Superior temporal gyrus (tissue), 1 donor: ENCODE data around the gene SHF.
"Not testable (repeated sequence)": the region's sequence is repeated elsewhere in the genome, so short reads cannot be mapped to it uniquely, and the experiment has no call there.

Experiments used
- DNase-seq: peaks from one replicate; pipeline ENCODE4 v3.0.0-alpha.2; 2016; ENCODE audit errors: extremely low spot score

SHF gene, protein sequence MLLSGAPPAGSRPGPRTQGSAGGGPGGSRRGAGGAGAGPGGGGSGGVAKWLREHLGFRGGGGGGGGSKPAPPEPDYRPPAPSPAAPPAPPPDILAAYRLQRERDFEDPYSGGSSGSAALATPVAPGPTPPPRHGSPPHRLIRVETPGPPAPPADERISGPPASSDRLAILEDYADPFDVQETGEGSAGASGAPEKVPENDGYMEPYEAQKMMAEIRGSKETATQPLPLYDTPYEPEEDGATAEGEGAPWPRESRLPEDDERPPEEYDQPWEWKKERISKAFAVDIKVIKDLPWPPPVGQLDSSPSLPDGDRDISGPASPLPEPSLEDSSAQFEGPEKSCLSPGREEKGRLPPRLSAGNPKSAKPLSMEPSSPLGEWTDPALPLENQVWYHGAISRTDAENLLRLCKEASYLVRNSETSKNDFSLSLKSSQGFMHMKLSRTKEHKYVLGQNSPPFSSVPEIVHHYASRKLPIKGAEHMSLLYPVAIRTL

GRCh38 chr15:45187894-45188830 is at the start of gene SHF:
SHF (minus strand) TSS chr15:45187966; CDS start chr15:45187951, 15 bp downstream.
- DNase-seq, result no peak

DNA sequence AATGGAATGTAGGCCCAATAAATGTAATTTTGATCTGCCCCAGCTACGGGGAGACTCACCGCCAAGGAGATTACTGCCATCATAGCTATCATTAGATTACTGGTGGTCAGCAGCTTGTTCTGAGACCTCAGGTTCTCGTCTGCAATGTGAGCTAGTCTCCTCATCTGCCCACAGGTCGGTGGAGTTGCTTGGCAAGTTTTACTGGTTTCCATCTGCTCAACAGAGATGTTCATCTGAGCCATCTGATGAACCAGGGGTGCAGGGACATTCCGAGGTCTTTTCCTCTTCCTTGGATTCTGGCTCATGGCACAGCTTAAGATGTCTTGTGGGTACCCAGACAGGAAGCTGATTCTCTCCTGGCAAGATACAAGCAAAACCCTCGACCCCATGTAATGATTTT is 49.0 kb upstream of the SHF start:
- not testable (repeated sequence) for DNase-seq

DNA sequence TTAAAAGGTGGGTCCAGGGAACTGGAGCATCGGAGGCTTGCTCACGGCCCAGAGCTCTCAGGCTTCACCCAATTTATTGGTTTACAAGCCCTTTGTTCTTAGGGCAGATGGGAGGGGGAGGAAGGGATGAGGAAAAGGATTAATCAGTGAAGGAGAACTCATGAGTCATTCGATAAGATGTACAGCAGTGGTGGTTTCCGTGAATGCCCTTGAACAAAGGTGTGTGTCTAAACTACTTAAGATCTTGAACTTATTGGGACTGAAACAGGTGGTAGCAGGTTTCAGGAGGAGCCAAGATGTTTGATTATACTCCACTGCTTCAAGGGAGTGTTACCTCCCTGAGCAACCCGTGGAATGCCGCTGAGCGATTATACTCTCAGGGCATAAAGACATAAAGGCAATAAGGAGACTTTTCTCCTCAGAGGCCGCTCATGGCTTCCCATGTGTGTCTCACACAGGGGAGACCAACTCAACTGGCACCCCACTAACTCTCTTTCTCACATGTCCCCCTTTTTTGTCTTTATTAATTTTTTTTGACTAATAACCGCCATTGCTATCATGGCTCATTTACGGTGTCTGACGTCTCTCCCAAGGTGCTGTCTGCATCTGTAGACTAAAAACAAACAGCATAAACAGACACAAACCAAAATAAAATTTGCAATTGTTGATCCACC is 46.9 kb upstream of the SHF start:
- no peak for DNase-seq

DNA sequence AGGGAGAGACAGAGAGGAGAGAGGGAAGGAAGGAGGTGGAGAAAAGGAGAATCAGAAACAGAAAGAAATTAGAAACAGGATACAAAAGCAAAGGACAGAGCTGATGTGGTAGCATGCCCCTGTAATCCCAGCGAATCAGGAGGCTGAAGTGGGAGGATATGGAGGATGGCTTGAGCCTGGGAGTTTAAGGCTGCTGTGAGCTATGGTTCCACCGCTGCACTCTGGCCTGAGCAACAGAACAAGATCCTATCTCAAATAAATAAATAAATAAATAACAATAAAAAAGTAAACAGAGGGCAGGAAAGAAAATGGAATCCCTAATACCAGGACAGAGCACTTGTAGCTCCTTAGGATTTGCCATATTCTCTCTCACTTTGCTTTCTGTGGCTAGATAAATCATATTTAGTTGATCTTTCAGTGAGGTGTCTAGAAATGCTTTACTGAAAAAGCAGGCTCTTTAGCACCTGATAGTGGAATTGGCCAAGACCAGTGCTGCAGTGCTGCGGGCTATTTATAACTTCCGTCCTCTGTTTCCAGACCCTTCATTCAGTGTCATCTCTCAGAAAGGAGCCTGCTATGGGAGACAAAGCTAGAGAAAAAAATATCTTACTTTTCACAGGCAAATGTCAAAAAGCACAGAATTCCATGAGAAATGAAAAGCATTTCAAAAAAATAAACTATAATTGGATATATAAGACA is 44.2 kb upstream of the SHF start:
- DNase-seq, result no peak

- DNase-seq, result no peak
Observed at GRCh38 chr15:45231132-45231531, 43.4 kb upstream of the SHF start.

DNA sequence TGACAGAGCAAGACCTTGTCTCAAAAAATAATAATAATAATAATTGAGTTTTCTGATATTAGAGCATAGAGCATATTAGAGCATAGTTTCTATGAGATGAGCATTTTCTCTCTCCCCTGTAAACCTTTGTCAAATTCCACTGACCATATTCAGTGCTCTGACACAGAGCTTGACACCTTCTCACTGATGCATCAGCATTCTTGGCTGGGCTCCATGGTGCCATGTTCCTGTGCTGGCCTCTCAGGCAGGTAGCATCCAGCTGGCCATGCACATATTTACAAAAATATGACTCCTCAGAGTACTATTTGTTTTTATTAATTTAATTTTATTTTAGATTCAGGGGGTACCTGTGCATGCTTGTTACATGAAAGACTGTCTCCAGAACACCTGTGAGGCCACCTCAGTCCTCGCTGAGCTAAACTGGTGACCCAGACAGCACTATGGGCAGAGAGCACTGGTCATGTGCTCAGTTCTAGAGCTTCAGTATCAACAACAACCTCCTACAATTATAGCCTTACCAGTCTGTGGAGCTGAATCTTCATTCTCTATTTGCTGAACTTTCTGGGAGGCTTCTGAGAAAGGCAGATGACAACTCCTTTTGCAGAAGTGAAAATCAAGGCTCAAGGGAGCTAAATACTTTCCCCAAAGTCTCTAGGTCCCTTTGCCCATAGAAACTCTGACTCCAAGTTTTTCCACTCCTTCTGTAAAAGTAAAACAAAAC is 42.6 kb upstream of the SHF start:
- DNase-seq, result no peak

DNA sequence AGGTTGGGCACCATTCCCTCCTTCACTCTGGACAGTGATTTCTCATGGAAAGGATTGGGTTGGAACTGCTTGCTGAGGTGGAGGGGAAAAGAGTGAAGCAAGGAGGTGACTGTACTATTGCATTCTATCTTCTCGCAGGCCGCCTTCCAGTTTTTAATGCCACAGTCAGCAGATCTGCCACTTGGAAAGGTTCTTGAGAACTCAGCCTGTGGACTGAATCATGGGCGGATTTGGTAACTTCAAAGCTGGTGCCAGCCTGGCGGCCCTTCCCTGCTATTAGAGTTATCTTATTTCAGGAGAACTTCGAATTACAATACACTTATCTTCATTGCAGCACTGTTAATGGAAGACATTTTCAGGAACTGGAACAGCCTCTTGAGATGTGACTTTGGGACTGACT is 41.2 kb upstream of the SHF start:
- no peak for DNase-seq

DNA sequence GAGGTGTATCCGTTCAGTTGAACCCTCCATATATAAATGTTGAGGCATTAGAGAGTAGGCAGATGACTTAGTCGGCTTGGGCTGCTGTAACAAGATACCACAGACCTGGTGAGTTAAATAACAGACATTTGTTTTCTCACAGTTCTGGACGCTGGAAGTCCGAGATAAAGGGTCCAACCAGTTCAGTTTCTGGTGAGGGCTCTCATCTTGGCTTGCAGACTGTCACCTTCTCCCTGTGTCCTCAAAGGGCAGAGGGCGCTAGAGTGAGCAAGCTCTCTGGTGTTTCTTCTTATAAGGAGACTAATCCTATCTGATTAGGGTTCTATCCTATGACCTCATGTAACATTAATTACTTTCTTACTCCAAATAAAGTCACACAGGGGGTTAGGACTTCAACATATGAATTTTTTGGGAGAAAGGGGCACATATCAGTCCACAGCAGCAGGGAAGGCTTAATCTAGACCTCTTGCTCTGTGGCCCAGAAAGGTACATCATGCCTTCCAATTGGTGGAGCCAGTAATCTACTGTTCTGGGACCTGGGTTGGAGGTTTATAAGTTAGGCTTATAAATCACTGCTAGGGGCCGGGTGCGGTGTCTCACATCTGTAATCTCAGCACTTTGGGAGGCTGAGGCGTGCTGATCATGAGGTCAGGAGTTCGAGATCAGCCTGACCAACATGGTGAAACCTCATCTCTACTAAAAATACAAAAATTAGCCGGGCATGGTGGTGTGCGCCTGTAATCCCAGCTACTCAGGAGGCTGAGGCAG is 37.9 kb upstream of the SHF start:
- DNase-seq, result no peak

GRCh38 chr15:45224621-45225217 is 37.0 kb upstream of the SHF start:
- no peak for DNase-seq

GRCh38 chr15:45221967-45222366 is 34.2 kb upstream of the SHF start:
- no peak for DNase-seq

GRCh38 chr15:45221053-45221599 is 33.4 kb upstream of the SHF start:
- DNase-seq, result no peak

DNA sequence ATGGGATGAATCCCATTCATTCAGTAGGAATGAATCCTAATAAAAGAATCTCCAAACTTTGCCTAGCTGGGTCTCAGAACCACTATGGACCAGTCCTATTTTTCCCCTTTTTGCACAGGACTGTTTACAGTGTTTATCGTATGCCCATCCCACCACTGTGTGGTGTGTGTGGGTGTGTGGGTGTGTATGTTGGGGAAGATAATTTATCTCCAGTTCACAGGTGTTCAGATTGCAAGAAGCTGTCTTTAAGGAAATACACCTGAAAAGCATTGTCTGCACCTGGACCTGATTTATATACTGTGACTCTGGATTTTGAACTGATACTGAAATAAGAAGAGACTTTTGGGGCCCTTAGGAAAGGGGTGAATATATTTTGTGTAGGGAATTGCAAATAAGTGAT is 24.7 kb upstream of the SHF start:
- no peak for DNase-seq

DNA sequence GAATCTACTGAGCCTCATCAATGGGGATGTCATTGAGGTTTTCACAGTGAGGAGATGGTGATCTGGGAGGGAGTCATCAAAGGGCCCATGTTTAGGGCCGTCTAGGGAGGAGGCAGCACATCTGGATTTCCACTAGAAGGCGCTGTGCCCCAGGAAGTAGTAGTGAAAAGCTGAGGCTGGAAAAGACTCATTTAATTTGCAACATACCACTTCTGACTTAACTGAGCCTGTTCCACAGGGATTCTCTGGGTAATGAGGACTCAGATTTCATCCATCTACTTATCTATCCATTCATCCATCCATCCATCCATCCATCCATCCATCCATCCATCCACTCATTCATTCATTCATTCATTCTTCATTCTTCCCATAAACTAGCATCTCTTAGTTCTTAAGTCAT is 17.4 kb upstream of the SHF start:
- peak; percentile 78 for DNase-seq

GRCh38 chr15:45203182-45203581 is 15.4 kb upstream of the SHF start:
- no peak for DNase-seq

GRCh38 chr15:45201869-45202268 is 14.1 kb upstream of the SHF start:
- no peak for DNase-seq

DNA sequence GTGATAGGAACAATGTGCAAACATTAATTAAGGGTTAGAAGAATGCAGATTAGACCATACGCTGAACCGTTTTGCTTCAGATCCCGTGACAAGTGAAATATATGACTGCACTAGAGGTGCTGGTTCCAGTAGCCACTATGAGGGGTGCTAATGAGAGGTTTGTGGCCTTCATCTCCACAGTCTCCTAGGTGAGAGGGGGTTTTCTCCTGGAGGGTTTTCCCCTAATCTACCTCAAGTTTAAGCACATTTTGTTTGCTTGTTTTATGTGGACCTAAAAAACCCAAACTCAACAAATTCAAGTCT is 13.7 kb upstream of the SHF start:
- no peak for DNase-seq

- peak; percentile 93 for DNase-seq
Observed at GRCh38 chr15:45200799-45201556, 13.2 kb upstream of the SHF start.

GRCh38 chr15:45200001-45200798 is 12.4 kb upstream of the SHF start:
- DNase-seq, result peak; percentile 99
